Upper lobe of left lung (tissue), 6 donors: ENCODE measurements around the gene TAP1. TPM values are rescaled to one million over a fixed set of nuclear protein-coding genes. Genes with fewer than 3 reads are reported as not detected.

ENCODE experiments used
- ATAC-seq, 2 donors: fragments of 200-7000 bp; cut with Tn5 transposase; one replicate each; pipeline ENCODE4 v1.9.1; 2022; ENCODE audit warnings: mild to moderate bottlenecking in 2 of 2, moderate library complexity in 2 of 2; ENCODE audit not compliant: low FRiP score in 2 of 2
- DNase-seq, 2 donors: peaks; one replicate each; pipeline ENCODE4 v3.0.0-alpha.2; 2019 to 2020
- H3K27ac ChIP-seq, 4 donors: fragments of 200-600 bp; sonication (generic); one replicate each; pipeline ENCODE4 v1.5.1; 2016 to 2019
- H3K27me3 ChIP-seq, 4 donors: fragments of 200-600 bp; sonication (generic); one replicate each; pipeline ENCODE4 v1.5.1; 2017 to 2019
- H3K36me3 ChIP-seq, 4 donors: fragments of 200-600 bp; sonication (generic); one replicate each; pipeline ENCODE4 v1.5.1; 2016 to 2019
- H3K4me1 ChIP-seq, 4 donors: fragments of 200-600 bp; sonication (generic); one replicate each; pipeline ENCODE4 v1.5.1; 2018 to 2019
- H3K4me3 ChIP-seq, 4 donors: fragments of 200-600 bp; sonication (generic); one replicate each; pipeline ENCODE4 v1.5.1; 2017 to 2019; ENCODE audit warnings: mild to moderate bottlenecking in 2 of 4, moderate library complexity in 1 of 4
- H3K9me3 ChIP-seq, 4 donors: fragments of 200-600 bp; sonication (generic); one replicate each; pipeline ENCODE4 v1.5.1; 2018 to 2019
- EP300 ChIP-seq, 4 donors: sonication (generic); formaldehyde crosslinking; IDR thresholded peaks; one replicate each; pipeline ENCODE4 v1.5.1; 2017; ENCODE audit warnings: antibody characterized with exemption in 4 of 4, control low read depth in 2 of 4
- POLR2A ChIP-seq, 4 donors: fragments of 450-650 bp; IDR thresholded peaks; one replicate each; pipeline ENCODE4 v1.5.1; 2016 to 2017; ENCODE audit warnings: antibody characterized with exemption in 4 of 4, mild to moderate bottlenecking in 2 of 4
- POLR2AphosphoS5 ChIP-seq, 2 donors: sonication (generic); formaldehyde crosslinking; IDR thresholded peaks; one replicate each; pipeline ENCODE4 v1.5.1; 2017; ENCODE audit warnings: antibody characterized with exemption in 2 of 2
- WGBS, 2 donors: methylation state at CpG; one replicate each; pipeline ENCODE4 v1.1.5; 2017 to 2018; 5-methylcytosine and 5-hydroxymethylcytosine counted together
- total RNA-seq, 6 donors: library from RNA; depleted of rRNA in 4 of 6; stranded (reverse); fragments of >200 nt in 4 of 6; gene quantifications; one replicate each; pipeline versions ENCODE4 v1.1.0 to v1.2.1, GENCODE V29; 2016 to 2021
- TF ChIP-seq, protein P1 (sequence below), 6 experiments: fragments of 450-650 bp in 4 of 6; fragments of 200-600 bp in 2 of 6; sonication (generic) in 2 of 6; IDR thresholded peaks; one replicate each; pipeline ENCODE4 v1.5.1; 2016 to 2019; ENCODE audit warnings: antibody characterized with exemption in 6 of 6
- donor health status: DM: no; HTN: no; CAD: no; lungs with moderate emphysema.
- donor health status: DM: no; HTN: yes; CAD: no; lungs with severe emphysema.

Gene TAP1
- total RNA-seq, 6 donors from 2014 or later = 56.9 to 87.0 (median 69.8) TPM

DNA sequence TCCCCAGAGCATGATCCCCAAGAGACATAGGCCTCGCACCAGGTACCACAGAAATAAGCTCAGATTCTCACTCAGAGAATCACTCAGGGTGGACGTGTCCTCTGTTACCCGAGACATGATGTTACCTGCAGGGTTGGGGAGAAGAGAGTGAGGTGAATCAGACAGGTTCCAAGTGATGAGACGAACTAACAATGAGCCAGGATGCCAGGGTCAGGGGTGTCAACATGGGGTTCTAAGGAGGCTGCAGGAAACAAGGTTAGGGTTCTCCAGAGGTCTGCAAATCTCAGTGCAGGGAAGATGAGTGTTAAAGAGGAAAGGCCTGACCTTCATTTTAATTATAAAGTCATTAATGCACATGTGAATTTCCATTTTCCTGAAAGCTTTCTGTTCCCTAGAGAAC is 2.5 kb downstream of the TAP1 start:
- 87 to 90% methylated on average over 4 of the region's 4 CpGs for WGBS, 2 donors
- no peak for ATAC-seq
- H3K27ac ChIP-seq = peak overlapping the region in 2 of 4 donors; percentile 12 to 98
- no peak for DNase-seq
- peaks cover 42 to 74% (median 58%) of the 10 kb centered on the region in 4 donors for H3K4me1 ChIP-seq
- TF ChIP-seq POLR2A (IDR thresholded peaks at IDR 0.05) = no peak
- no peak for TF ChIP-seq EP300 (IDR thresholded peaks at IDR 0.05)
- no peak for TF ChIP-seq POLR2AphosphoS5 (IDR thresholded peaks at IDR 0.05)
- TF ChIP-seq, protein P1, sequence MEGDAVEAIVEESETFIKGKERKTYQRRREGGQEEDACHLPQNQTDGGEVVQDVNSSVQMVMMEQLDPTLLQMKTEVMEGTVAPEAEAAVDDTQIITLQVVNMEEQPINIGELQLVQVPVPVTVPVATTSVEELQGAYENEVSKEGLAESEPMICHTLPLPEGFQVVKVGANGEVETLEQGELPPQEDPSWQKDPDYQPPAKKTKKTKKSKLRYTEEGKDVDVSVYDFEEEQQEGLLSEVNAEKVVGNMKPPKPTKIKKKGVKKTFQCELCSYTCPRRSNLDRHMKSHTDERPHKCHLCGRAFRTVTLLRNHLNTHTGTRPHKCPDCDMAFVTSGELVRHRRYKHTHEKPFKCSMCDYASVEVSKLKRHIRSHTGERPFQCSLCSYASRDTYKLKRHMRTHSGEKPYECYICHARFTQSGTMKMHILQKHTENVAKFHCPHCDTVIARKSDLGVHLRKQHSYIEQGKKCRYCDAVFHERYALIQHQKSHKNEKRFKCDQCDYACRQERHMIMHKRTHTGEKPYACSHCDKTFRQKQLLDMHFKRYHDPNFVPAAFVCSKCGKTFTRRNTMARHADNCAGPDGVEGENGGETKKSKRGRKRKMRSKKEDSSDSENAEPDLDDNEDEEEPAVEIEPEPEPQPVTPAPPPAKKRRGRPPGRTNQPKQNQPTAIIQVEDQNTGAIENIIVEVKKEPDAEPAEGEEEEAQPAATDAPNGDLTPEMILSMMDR (IDR thresholded peaks at IDR 0.05) = no peak
- peaks cover 35 to 60% (median 46%) of the 10 kb centered on the region in 4 donors for H3K36me3 ChIP-seq
- H3K9me3 ChIP-seq = no peaks in the 10 kb centered on the region
- peak overlapping the region in 1 of 4 donors; percentile 90 for H3K4me3 ChIP-seq
- no peaks in the 10 kb centered on the region for H3K27me3 ChIP-seq

DNA sequence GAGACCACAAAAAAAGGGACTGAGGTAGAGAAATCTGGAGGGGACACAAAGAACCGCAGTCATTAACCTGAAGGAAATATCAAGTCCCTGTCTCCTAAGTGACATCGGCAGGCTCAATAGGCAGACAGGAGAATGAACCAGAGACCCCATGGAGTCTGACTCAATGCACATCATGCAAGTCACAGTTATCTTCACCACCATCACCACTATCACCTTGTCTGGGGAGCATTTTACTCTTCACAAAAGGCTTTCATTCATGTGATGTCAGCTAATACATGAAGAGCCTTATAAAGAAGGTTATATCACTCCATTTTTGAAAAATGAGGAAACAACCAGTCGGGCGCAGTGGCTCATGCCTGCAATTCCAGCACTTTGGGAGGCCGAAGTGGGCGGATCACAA is 4.4 kb downstream of the TAP1 start:
- TF ChIP-seq EP300 (IDR thresholded peaks at IDR 0.05) (no peak), POLR2A (IDR thresholded peaks at IDR 0.05) (no peak), POLR2AphosphoS5 (IDR thresholded peaks at IDR 0.05) (no peak)
- TF ChIP-seq, protein P1 (IDR thresholded peaks at IDR 0.05) = no peak
- peaks cover 47 to 74% (median 57%) of the 10 kb centered on the region in 4 donors for H3K4me1 ChIP-seq
- H3K9me3 ChIP-seq = no peaks in the 10 kb centered on the region
- ATAC-seq (no peak), DNase-seq (no peak)
- no peaks in the 10 kb centered on the region for H3K27me3 ChIP-seq
- WGBS, 2 donors = 75 to 93% methylated on average over 6 of the region's 6 CpGs
- H3K36me3 ChIP-seq = peaks cover 38 to 70% (median 48%) of the 10 kb centered on the region in 4 donors
- no peak overlapping the region for H3K4me3 ChIP-seq
- peak overlapping the region in 2 of 4 donors; percentile 2 to 45 for H3K27ac ChIP-seq

DNA sequence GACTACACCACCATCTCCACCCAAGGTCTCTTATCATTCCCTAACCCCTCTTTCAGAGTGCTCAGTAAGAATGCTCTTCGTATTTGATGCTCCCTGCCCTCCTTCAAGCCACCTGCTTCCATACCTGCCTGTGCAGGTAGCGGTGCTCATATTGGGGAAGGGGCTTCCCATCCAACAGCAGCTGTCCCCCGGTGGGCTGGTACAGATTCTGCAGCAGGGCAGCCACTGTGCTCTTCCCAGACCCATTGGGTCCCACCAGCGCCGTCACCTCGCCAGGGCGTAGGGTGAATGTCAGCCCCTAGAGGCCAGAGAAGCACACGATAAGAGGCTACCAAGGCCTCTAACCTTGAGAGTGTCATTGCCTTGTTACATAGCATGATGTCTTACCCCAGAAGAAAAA is 5.7 kb downstream of the TAP1 start:
- H3K4me1 ChIP-seq = peaks cover 52 to 80% (median 60%) of the 10 kb centered on the region in 4 donors
- TF ChIP-seq POLR2A (IDR thresholded peaks at IDR 0.05) (no peak), EP300 (IDR thresholded peaks at IDR 0.05) (no peak), POLR2AphosphoS5 (IDR thresholded peaks at IDR 0.05) (no peak)
- TF ChIP-seq, protein P1 (IDR thresholded peaks at IDR 0.05) = no peak
- no peaks in the 10 kb centered on the region for H3K27me3 ChIP-seq
- ATAC-seq (no peak), DNase-seq (peak in 1 of 2 donors; percentile 43)
- 78 to 89% methylated on average over 4 to 8 of the region's 8 CpGs for whole genome bisulfite sequencing, 2 donors
- no peak overlapping the region for H3K4me3 ChIP-seq
- peaks cover 38 to 70% (median 48%) of the 10 kb centered on the region in 4 donors for H3K36me3 ChIP-seq
- no peaks in the 10 kb centered on the region for H3K9me3 ChIP-seq
- no peak overlapping the region for H3K27ac ChIP-seq

DNA sequence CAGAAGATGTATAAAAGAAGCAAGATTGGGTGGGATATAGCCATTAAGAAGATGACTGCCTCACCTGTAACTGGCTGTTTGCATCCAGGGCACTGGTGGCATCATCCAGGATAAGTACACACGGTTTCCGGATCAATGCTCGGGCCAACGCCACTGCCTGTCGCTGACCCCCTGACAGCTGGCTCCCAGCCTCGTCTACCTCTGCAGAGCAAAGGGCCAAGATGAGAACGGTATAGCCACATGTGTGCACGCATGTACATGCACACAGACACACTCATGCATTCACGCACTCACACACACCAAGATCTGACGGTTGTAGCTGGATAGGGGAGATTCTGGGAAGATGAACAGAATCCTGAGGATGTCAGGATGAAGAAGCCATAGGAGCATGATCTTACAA is 6.5 kb downstream of the TAP1 start:
- peaks cover 38 to 74% (median 49%) of the 10 kb centered on the region in 4 donors for H3K36me3 ChIP-seq
- H3K4me3 ChIP-seq = no peak overlapping the region
- no peak for ATAC-seq
- WGBS, 2 donors = 77 to 79% methylated on average over 10 of the region's 10 CpGs
- H3K27me3 ChIP-seq = no peaks in the 10 kb centered on the region
- TF ChIP-seq EP300 (IDR thresholded peaks at IDR 0.05) (no peak), POLR2AphosphoS5 (IDR thresholded peaks at IDR 0.05) (no peak), POLR2A (IDR thresholded peaks at IDR 0.05) (no peak)
- TF ChIP-seq, protein P1 (IDR thresholded peaks at IDR 0.05) = no peak
- peaks cover 54 to 81% (median 61%) of the 10 kb centered on the region in 4 donors for H3K4me1 ChIP-seq
- no peak for DNase-seq
- H3K27ac ChIP-seq = peak overlapping the region in 1 of 4 donors; percentile 99
- H3K9me3 ChIP-seq = no peaks in the 10 kb centered on the region

DNA sequence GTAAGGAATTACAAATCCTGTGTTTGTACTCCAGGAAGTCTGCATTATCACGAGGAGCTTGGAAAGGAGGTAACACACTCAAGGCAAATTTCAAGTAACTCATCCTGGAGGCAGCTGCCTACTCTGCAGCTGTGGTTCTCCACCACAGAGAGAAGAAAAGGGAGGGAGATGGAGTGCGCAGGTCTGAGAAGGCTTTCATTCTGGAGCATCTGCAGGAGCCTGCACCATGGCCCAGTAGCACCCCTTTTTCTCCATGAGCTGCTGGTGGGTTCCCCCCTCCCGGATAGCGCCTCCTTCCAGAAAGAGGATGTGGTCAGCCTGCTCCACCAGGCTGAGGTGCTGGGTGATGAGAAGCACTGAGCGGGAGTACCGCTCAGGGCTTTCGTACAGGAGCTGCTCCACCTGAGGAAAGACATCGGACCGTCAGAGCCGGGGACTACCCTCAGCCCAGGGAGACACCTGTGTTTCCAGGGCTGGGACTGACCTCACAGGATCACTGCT is 8.1 kb downstream of the TAP1 start:
- no peaks in the 10 kb centered on the region for H3K9me3 ChIP-seq
- DNase-seq (peak in 1 of 2 donors; percentile 69), ATAC-seq (no peak)
- no peak for TF ChIP-seq POLR2A (IDR thresholded peaks at IDR 0.05)
- TF ChIP-seq POLR2AphosphoS5 (IDR thresholded peaks at IDR 0.05) = peak in 1 of 2 donors; percentile 44
- TF ChIP-seq, protein P1 (IDR thresholded peaks at IDR 0.05) = no peak
- peak overlapping the region in 3 of 4 donors; percentile 74 to 86 (median 74) for H3K4me3 ChIP-seq
- peaks cover 44 to 66% (median 52%) of the 10 kb centered on the region in 4 donors for H3K4me1 ChIP-seq
- no peaks in the 10 kb centered on the region for H3K27me3 ChIP-seq
- H3K36me3 ChIP-seq = peaks cover 33 to 74% (median 49%) of the 10 kb centered on the region in 4 donors
- WGBS, 2 donors = 29 to 33% methylated on average over 5 to 10 of the region's 10 CpGs
- peak overlapping the region; percentile 94 to 99 (median 96) for H3K27ac ChIP-seq
